ENCODE data around the gene FGF13. TPM values are rescaled to one million over a fixed set of nuclear protein-coding genes. Genes with fewer than 3 reads are reported as not detected.
A peak's percentile ranks its signal among the peaks of the same experiment; 100 is the strongest.

Gene FGF13
- 19.2 and 23.8 TPM in 2 replicates for total RNA-seq (ENCODE audit: low replicate concordance)

DNA sequence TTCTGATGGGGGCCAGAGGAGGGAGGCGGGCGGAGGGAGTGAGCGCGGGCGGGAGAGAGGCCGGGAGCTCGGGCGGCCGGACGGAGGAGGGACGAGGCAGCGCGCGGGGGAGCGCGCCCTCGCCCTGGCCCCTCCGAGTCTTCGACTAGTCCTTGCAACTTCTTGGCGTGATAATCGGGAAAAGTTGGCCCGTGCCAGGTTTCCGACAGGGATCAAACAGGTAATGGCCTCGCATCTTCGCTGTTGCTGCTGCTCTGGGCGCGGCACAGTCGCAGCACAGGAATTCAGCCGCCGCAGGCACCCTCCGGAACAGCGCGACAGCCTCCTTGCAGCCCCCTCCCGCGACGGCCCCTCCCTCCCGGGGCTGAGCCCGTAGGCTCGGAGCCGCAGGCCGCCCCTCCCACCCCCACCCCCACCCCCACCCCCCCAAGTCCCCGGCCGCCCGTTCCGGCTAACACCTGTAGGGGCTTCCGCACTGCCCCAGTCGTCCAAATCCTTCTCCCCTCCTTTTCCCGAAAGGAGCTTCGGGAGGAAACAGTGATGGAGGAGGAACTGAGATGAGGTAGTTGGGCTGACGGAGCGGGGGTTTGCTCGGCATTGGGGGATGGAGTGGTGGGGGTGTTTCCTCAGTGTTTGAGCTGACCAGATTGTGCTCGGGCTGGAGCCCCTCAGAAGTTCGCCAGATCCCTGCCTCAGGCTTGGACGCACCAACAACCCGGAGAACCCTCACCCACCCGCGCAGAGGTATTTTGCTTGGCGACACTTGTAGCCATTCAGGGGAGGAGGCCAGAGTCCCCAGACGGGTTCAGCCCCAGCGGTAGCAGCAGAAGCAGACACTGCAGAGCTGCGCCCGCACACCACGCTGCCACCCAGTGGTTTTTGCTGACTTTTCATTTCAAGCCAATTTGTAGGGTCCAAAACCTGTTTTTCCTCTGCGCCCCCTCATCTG lies at the start of gene FGF13:
FGF13 (minus strand) TSS at position 319 of the 949 bp plus-strand sequence. CDS start 714 bp downstream, outside the sequence.
- H3K4me3 Mint-ChIP-seq = peak within 1 kb of the TSS; percentile 89
- H3K9ac ChIP-seq = no peak within 1 kb of the TSS
- H3K4me3 ChIP-seq = peak within 1 kb of the TSS; percentile 66
- H3K27ac ChIP-seq = no peak within 1 kb of the TSS
- peaks cover 6% of the 10 kb centered on the region for H3K4me1 ChIP-seq
- no peaks in the 10 kb centered on the region for H3K9me3 Mint-ChIP-seq
- peaks cover 22% of the 10 kb centered on the region for H3F3A ChIP-seq (ENCODE audit: low read depth)
- DNase-seq (ENCODE audit: low spot score) = peak; percentile 79
- H2AFZ ChIP-seq (replicated peaks) = peak within 1 kb of the TSS; percentile 79
- no peaks in the 10 kb centered on the region for H3K9me3 ChIP-seq (ENCODE audit: low read depth)
- peaks cover 20% of the 10 kb centered on the region for H3K4me1 Mint-ChIP-seq
- H3K36me3 Mint-ChIP-seq = peaks cover 7% of the 10 kb centered on the region
- H3K79me2 ChIP-seq (ENCODE audit: low read depth) = peaks cover 6% of the 10 kb centered on the region
- H3K27me3 Mint-ChIP-seq (ENCODE audit: insufficient read depth, low read depth) = no peaks in the 10 kb centered on the region
- H3K4me2 ChIP-seq = peak within 1 kb of the TSS; percentile 83
- H3K27me3 ChIP-seq = peaks cover 5% of the 10 kb centered on the region
- H3K36me3 ChIP-seq = no peaks in the 10 kb centered on the region
- H3K27ac Mint-ChIP-seq = peak within 1 kb of the TSS; percentile 40
- TF ChIP-seq EZH2 (IDR thresholded peaks at IDR 0.05) = no peak
- no peak for TF ChIP-seq EZH2phosphoT487 (IDR thresholded peaks at IDR 0.05)
- TF ChIP-seq, protein P1, sequence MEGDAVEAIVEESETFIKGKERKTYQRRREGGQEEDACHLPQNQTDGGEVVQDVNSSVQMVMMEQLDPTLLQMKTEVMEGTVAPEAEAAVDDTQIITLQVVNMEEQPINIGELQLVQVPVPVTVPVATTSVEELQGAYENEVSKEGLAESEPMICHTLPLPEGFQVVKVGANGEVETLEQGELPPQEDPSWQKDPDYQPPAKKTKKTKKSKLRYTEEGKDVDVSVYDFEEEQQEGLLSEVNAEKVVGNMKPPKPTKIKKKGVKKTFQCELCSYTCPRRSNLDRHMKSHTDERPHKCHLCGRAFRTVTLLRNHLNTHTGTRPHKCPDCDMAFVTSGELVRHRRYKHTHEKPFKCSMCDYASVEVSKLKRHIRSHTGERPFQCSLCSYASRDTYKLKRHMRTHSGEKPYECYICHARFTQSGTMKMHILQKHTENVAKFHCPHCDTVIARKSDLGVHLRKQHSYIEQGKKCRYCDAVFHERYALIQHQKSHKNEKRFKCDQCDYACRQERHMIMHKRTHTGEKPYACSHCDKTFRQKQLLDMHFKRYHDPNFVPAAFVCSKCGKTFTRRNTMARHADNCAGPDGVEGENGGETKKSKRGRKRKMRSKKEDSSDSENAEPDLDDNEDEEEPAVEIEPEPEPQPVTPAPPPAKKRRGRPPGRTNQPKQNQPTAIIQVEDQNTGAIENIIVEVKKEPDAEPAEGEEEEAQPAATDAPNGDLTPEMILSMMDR (IDR thresholded peaks at IDR 0.05) = peak; percentile 48
- no peaks in the 10 kb centered on the region for H4K20me1 ChIP-seq (ENCODE audit: low read depth)

DNA sequence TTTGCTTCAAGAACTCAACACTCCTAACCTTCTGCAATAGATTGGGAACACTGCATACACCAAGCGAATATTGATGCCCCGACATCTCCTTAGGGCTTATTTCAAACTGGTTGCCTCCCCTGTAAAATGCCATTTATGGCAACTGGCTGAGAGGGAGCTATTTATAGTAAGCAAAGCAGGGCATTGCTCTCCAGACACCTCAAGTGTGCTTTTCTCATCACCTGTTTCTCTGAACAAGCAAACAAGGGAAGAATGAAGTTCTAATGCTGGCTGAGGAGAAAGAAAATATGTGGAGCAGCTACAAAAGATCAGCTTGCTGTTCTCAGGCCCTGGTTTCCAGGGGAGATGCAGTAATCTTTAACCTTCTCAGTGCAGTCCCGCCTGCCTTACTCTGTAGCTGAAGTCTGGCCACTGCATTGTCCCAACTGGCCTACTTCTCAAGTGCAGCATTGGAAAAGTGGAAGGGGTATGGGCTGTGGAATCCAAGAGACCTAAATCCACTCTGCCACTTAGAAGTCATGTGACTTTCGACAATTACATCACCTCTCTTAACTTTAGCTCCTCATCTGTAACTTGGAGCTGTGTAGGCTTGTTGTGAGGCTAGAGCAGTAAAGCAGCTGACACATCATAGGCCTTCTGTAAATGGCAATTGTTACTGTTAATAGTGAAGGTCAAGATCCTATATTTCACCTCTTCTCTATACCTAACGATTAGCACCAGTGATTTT lies 47.9 kb upstream of the FGF13 start:
- H3K4me1 Mint-ChIP-seq = peaks cover 16% of the 10 kb centered on the region
- no peak overlapping the region for H2AFZ ChIP-seq (replicated peaks)
- no peak overlapping the region for H3K4me3 ChIP-seq
- H3F3A ChIP-seq (ENCODE audit: low read depth) = no peaks in the 10 kb centered on the region
- H3K9me3 Mint-ChIP-seq = no peaks in the 10 kb centered on the region
- H3K9ac ChIP-seq = no peak overlapping the region
- H3K9me3 ChIP-seq (ENCODE audit: low read depth) = no peaks in the 10 kb centered on the region
- H3K36me3 Mint-ChIP-seq = no peaks in the 10 kb centered on the region
- no peak overlapping the region for H3K4me3 Mint-ChIP-seq
- TF ChIP-seq EZH2 (IDR thresholded peaks at IDR 0.05) = no peak
- TF ChIP-seq EZH2phosphoT487 (IDR thresholded peaks at IDR 0.05) = no peak
- TF ChIP-seq, protein P1 (IDR thresholded peaks at IDR 0.05) = no peak
- no peaks in the 10 kb centered on the region for H4K20me1 ChIP-seq (ENCODE audit: low read depth)
- DNase-seq (ENCODE audit: low spot score) = no peak
- H3K27ac ChIP-seq = no peak overlapping the region
- H3K27ac Mint-ChIP-seq = peak overlapping the region; percentile 90
- H3K27me3 ChIP-seq = no peaks in the 10 kb centered on the region
- no peaks in the 10 kb centered on the region for H3K4me1 ChIP-seq
- H3K79me2 ChIP-seq (ENCODE audit: low read depth) = no peaks in the 10 kb centered on the region
- no peak overlapping the region for H3K4me2 ChIP-seq
- no peaks in the 10 kb centered on the region for H3K27me3 Mint-ChIP-seq (ENCODE audit: insufficient read depth, low read depth)
- H3K36me3 ChIP-seq = no peaks in the 10 kb centered on the region

DNA sequence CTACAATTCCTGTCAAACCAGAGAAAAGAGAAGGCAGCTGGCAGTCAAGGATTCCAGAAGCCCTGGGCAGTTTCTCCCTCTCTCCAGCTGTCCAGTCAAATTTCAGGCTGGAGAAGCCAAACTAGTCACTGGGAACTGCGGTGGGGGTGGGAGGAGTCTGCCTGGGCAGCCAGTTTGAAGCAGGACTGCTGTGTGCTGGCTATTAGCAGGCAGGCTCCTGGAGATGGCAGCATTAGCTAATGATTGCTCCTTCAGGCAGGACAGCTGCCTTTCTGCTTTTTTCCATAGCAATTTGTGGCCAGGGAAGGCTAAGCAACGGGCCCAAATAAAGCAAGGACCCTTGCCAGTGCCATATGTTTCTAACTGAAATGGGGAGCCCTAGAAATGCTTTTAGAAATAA lies 44.7 kb upstream of the FGF13 start:
- no peaks in the 10 kb centered on the region for H3K79me2 ChIP-seq (ENCODE audit: low read depth)
- no peaks in the 10 kb centered on the region for H3K27me3 Mint-ChIP-seq (ENCODE audit: insufficient read depth, low read depth)

More for the DNA sequence above, 44.7 kb upstream of the FGF13 start:
- Mint-ChIP-seq H3K9me3 (no peaks in the 10 kb centered on the region), H3K36me3 (no peaks in the 10 kb centered on the region), H3K27ac (no peak overlapping the region), H3K4me3 (no peak overlapping the region), H3K4me1 (peaks cover 16% of the 10 kb centered on the region)
- H3K36me3 ChIP-seq = no peaks in the 10 kb centered on the region
- H3K4me1 ChIP-seq = no peaks in the 10 kb centered on the region
- no peak overlapping the region for H2AFZ ChIP-seq (replicated peaks)
- H3K4me3 ChIP-seq = no peak overlapping the region
- H3K4me2 ChIP-seq = no peak overlapping the region
- H3K27me3 ChIP-seq = no peaks in the 10 kb centered on the region
- H3K27ac ChIP-seq = no peak overlapping the region
- DNase-seq (ENCODE audit: low spot score) = peak; percentile 73
- H4K20me1 ChIP-seq (ENCODE audit: low read depth) = no peaks in the 10 kb centered on the region
- no peaks in the 10 kb centered on the region for H3K9me3 ChIP-seq (ENCODE audit: low read depth)
- H3K9ac ChIP-seq = no peak overlapping the region
- no peaks in the 10 kb centered on the region for H3F3A ChIP-seq (ENCODE audit: low read depth)
- no peak for TF ChIP-seq EZH2 (IDR thresholded peaks at IDR 0.05)
- TF ChIP-seq, protein P1 (IDR thresholded peaks at IDR 0.05) = peak; percentile 54
